GM12878 (cell line): ENCODE results near the gene RAPH1. TPM values are rescaled to one million over a fixed set of nuclear protein-coding genes. Genes with fewer than 3 reads are reported as not detected.

Experiments used
- ATAC-seq: fragments of 200-7000 bp; cut with Tn5 transposase; 3 replicates; pipeline ENCODE4 v1.9.1; 2020; ENCODE audit warnings: mild to moderate bottlenecking, moderate library complexity
- BruUV-seq: library from RNA; stranded (reverse); fragments of 400-500 nt; replicated peaks from 2 replicates; lab custom pipeline; 2021; lab: Mats Ljungman, UMichigan
- CTCF ChIA-PET: fragments of 300-600 bp; sonication (Branson Sonifier 250); formaldehyde crosslinking; extraction: SDS; loops from one replicate; lab custom pipeline; 2021; ENCODE audit warnings: inconsistent platforms; lab: Yijun Ruan, JAX
- POLR2A ChIA-PET: fragments of 350-600 bp; formaldehyde crosslinking; extraction: SDS; loops from one replicate; lab custom pipeline; 2021; ENCODE audit warnings: inconsistent platforms; lab: Charles Lee
- RAD21 ChIA-PET: fragments of 300-600 bp; sonication (Branson Sonifier 250); formaldehyde crosslinking; loops from one replicate; lab custom pipeline; 2023; ENCODE audit warnings: antibody characterized with exemption; ENCODE audit not compliant: unreplicated experiment; lab: Charles Lee
- SMC1A ChIA-PET: fragments of 300-600 bp; sonication (Branson Sonifier 250); formaldehyde crosslinking; loops from one replicate; lab custom pipeline; 2023; ENCODE audit not compliant: unreplicated experiment, uncharacterized antibody; lab: Charles Lee
- DNase-seq: peaks from one replicate; pipeline ENCODE4 v3.0.0-alpha.2; 2011; ENCODE audit warnings: low read depth, low spot score
- FAIRE-seq: peaks from 3 replicates; lab custom pipeline; 2011; peaks lifted over from hg19 to GRCh38; lab: Jason Lieb, UNC
- H2AFZ ChIP-seq: 2 replicates; pipeline ENCODE4 v1.6.0; 2011; ENCODE audit warnings: low read depth, low read length, control low read depth; ENCODE audit not compliant: control insufficient read depth
- H3K27ac ChIP-seq: 2 replicates; pipeline ENCODE4 v1.5.1; 2011; ENCODE audit warnings: control low read depth; ENCODE audit not compliant: control insufficient read depth, insufficient read depth
- H3K27me3 ChIP-seq, 2 experiments: replicated peaks in 1 of 2; 2 replicates each; pipeline versions ENCODE4 v1.6.0 to v1.6.1; 2011; ENCODE audit warnings: low read length in 1 of 2; ENCODE audit not compliant: control insufficient read depth in 2 of 2, insufficient read depth in 2 of 2
- H3K36me3 ChIP-seq, 2 experiments: 2 replicates each; pipeline ENCODE4 v1.5.1; 2011; ENCODE audit warnings: low read length in 1 of 2; ENCODE audit not compliant: control insufficient read depth in 2 of 2, insufficient read depth in 2 of 2
- H3K4me1 ChIP-seq: 2 replicates; pipeline ENCODE4 v1.6.1; 2011; ENCODE audit warnings: mild to moderate bottlenecking, low read length, moderate library complexity, mixed read lengths; ENCODE audit not compliant: control insufficient read depth, insufficient read depth
- H3K4me2 ChIP-seq: 2 replicates; pipeline ENCODE4 v1.6.0; 2011; ENCODE audit warnings: control low read depth; ENCODE audit not compliant: control insufficient read depth, insufficient read depth
- H3K4me3 ChIP-seq: fragments of 200-600 bp; sonication (generic); 2 replicates; pipeline ENCODE4 v1.5.1; 2016
- H3K79me2 ChIP-seq: 2 replicates; pipeline ENCODE4 v1.6.0; 2011; ENCODE audit warnings: low read length; ENCODE audit not compliant: control insufficient read depth, insufficient read depth
- H3K9ac ChIP-seq: 2 replicates; pipeline ENCODE4 v1.8.0; 2011; ENCODE audit warnings: low read length, control low read depth, mixed read lengths; ENCODE audit not compliant: control insufficient read depth, insufficient read depth
- H3K9me3 ChIP-seq: replicated peaks from 3 replicates; pipeline ENCODE4 v1.5.1; 2011; ENCODE audit warnings: mild to moderate bottlenecking, low read length; ENCODE audit not compliant: control insufficient read depth, insufficient read depth
- H4K20me1 ChIP-seq: 2 replicates; pipeline ENCODE4 v1.6.0; 2011; ENCODE audit not compliant: control insufficient read depth, insufficient read depth
- CREM ChIP-seq: IDR thresholded peaks from 2 replicates; pipeline ENCODE4 v1.6.1; 2014; ENCODE audit warnings: antibody characterized with exemption, low read depth
- EP300 ChIP-seq, 2 experiments: fragments of 150-350 bp in 1 of 2; IDR thresholded peaks; 2 replicates each; pipeline ENCODE4 v1.6.1; 2011 to 2012; ENCODE audit warnings: low read depth in 2 of 2, low read length in 2 of 2, borderline replicate concordance in 1 of 2, improper control_type of control experiment in 1 of 2, inconsistent platforms in 1 of 2; ENCODE audit not compliant: control insufficient read depth in 1 of 2
- FOXK2 ChIP-seq: fragments of 450-650 bp; IDR thresholded peaks from 2 replicates; pipeline ENCODE4 v1.6.1; 2017; ENCODE audit warnings: mild to moderate bottlenecking, moderate library complexity
- HDAC2 ChIP-seq: fragments of 200-600 bp; sonication (generic); IDR thresholded peaks from 2 replicates; pipeline ENCODE4 v1.6.1; 2017
- IRF4 ChIP-seq: IDR thresholded peaks from 2 replicates; pipeline ENCODE4 v1.6.1; 2011; ENCODE audit warnings: low read depth, low read length
- JUND ChIP-seq: IDR thresholded peaks from 2 replicates; pipeline ENCODE4 v1.6.1; 2012; ENCODE audit warnings: low read depth, mild to moderate bottlenecking, low read length, improper control_type of control experiment, moderate library complexity
- LARP7 ChIP-seq: fragments of 450-650 bp; IDR thresholded peaks from 2 replicates; pipeline ENCODE4 v1.6.1; 2017; ENCODE audit warnings: mild to moderate bottlenecking
- NBN ChIP-seq: fragments of 450-650 bp; IDR thresholded peaks from 2 replicates; pipeline ENCODE4 v1.6.1; 2016
- PAX8 ChIP-seq: fragments of 450-650 bp; IDR thresholded peaks from 2 replicates; pipeline ENCODE4 v1.6.1; 2017; ENCODE audit warnings: mild to moderate bottlenecking, moderate library complexity
- SIN3A ChIP-seq: IDR thresholded peaks from 2 replicates; pipeline ENCODE4 v1.6.1; 2012; ENCODE audit warnings: low read depth, low read length, improper control_type of control experiment
- SREBF1 ChIP-seq: IDR thresholded peaks from 2 replicates; pipeline ENCODE4 v1.6.1; 2012; ENCODE audit warnings: mild to moderate bottlenecking, low read length
- TARDBP ChIP-seq: IDR thresholded peaks from 2 replicates; pipeline ENCODE4 v1.6.1; 2016; ENCODE audit warnings: borderline replicate concordance
- TCF12 ChIP-seq: IDR thresholded peaks from 2 replicates; pipeline ENCODE4 v1.6.1; 2011; ENCODE audit warnings: low read depth, mild to moderate bottlenecking, low read length
- TCF3 ChIP-seq: IDR thresholded peaks from 2 replicates; pipeline ENCODE4 v1.6.1; 2012; ENCODE audit warnings: low read depth, mild to moderate bottlenecking, low read length, borderline replicate concordance; ENCODE audit not compliant: insufficient read depth
- ZNF207 ChIP-seq: fragments of 450-650 bp; IDR thresholded peaks from 2 replicates; pipeline ENCODE4 v1.6.1; 2014; ENCODE audit warnings: antibody characterized with exemption, mild to moderate bottlenecking, borderline replicate concordance
- WGBS: methylation state at CpG from one replicate; pipeline ENCODE4 v1.1.6; 2016; ENCODE audit warnings: low lambda C conversion rate; ENCODE audit not compliant: insufficient replicate concordance, insufficient coverage; ENCODE audit errors: missing lambda C conversion rate; 5-methylcytosine and 5-hydroxymethylcytosine counted together
- in situ Hi-C: fragments of 300-500 bp; cut with MboI; formaldehyde crosslinking; loops from 9 replicates; pipeline ENCODE4 v1.14.3; 2018; ENCODE audit warnings: mixed read lengths
- intact Hi-C: fragments of 100-400 bp; cut with micrococcal nuclease; formaldehyde crosslinking; loops from one replicate; pipeline ENCODE4 v1.14.2; 2022; ENCODE audit not compliant: unreplicated experiment
- polyA plus RNA-seq, 11 experiments: library from polyadenylated mRNA; depleted of rRNA in 4 of 11; unstranded in 6 of 11; stranded (reverse) in 5 of 11; fragments of >200 nt; fragmentation: Nextera tagmentation in 4 of 11; fragmentation: Illumina TruSeq in 1 of 11; extraction: Ambion mirVana in 4 of 11; extraction: Trizol in 1 of 11; gene quantifications; 1 replicate in 1 of 11; 2 replicates in 10 of 11; pipeline versions ENCODE4 v1.2.1 to v1.2.3, GENCODE V29; 2011 to 2016; ENCODE audit warnings: inconsistent platforms in 2 of 11, missing spikeins in 2 of 11, low read depth in 1 of 11
- total RNA-seq, 4 experiments: library from RNA; depleted of rRNA in 3 of 4; stranded (reverse); fragments of >200 nt in 3 of 4; fragmentation: Illumina TruSeq in 1 of 4; extraction: Trizol in 1 of 4; gene quantifications; 2 replicates each; pipeline versions ENCODE4 v1.2.1 to v1.2.3, GENCODE V29; 2013 to 2021
- TF ChIP-seq, protein P1 (sequence below): IDR thresholded peaks from 2 replicates; pipeline ENCODE4 v1.6.1; 2012; ENCODE audit warnings: low read depth, low read length, improper control_type of control experiment
- TF ChIP-seq, protein P2 (sequence below): fragments of 450-650 bp; IDR thresholded peaks from 2 replicates; pipeline ENCODE4 v1.6.1; 2017; ENCODE audit warnings: low read depth, mild to moderate bottlenecking, moderate library complexity

RAPH1 gene
- total and polyA plus RNA-seq, 10 of the 15 experiments (the other 5 are each of a cell fraction or from before 2014, with no cell fraction given): 0.09 to 0.90 (median 0.21) TPM; not detected in 7

DNA sequence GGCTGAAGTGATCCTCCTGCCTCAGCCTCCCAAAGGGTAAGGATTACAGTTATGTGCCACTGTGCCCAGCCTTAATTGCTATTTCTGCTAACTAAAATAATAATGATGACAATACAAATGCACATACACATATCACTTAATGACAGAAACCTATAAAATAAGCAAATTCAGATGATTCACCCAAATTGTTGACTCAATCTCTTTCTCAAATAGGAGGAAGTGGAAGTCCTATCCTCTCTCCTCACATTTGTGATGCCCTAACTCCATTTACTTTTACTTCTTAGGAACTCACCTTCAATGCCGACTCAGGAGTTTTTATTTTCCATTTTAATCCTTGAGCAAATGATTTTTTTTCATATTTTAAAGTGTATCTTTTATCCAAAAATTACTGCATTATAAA lies 24.5 kb upstream of the RAPH1 start (continued):
- TF ChIP-seq TCF3: no peak

DNA sequence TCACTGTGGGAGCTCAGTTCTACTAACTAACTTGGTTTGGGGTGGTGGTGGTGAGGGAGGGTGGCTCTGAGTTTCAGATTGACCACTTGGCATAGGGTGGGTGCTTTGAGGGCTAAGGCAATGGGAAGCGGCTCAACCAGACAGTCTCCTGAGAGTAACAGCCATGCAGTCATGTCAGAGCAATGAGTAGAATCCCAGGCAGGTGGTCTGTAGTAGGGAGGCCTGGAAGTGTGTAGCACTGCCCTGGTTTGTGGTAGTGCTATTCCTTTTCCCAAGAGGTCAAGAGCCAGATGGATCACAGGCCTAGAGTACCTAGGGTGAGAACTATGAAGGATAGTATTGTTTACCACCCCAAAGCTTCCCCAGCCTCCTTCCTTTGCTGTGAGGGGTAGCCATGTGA lies 18.7 kb upstream of the RAPH1 start:
- H3K27ac ChIP-seq: no peak overlapping the region
- POLR2A ChIA-PET: interaction anchor here (0.5 to 0.9 kb wide), 2 partner anchors 35 to 460 kb away, joined by 3 to 8 read pairs; no protein-coding TSS in a partner anchor
- no peak overlapping the region for H3K9ac ChIP-seq
- no peaks in the 10 kb centered on the region for H3K79me2 ChIP-seq
- DNase-seq (no peak), FAIRE-seq (no peak), ATAC-seq (no peak)
- H3K4me2 ChIP-seq: no peak overlapping the region
- 100% methylated on average over 1 of the region's 1 CpG for WGBS
- in situ Hi-C loops: no loop called here
- no peaks in the 10 kb centered on the region for H3K4me1 ChIP-seq
- TF ChIP-seq SIN3A: no peak
- no peak for TF ChIP-seq JUND
- no peak for TF ChIP-seq CREM
- TF ChIP-seq SREBF1: no peak
- TF ChIP-seq, protein P1, sequence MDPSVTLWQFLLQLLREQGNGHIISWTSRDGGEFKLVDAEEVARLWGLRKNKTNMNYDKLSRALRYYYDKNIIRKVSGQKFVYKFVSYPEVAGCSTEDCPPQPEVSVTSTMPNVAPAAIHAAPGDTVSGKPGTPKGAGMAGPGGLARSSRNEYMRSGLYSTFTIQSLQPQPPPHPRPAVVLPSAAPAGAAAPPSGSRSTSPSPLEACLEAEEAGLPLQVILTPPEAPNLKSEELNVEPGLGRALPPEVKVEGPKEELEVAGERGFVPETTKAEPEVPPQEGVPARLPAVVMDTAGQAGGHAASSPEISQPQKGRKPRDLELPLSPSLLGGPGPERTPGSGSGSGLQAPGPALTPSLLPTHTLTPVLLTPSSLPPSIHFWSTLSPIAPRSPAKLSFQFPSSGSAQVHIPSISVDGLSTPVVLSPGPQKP: no peak
- TF ChIP-seq TARDBP: no peak
- TF ChIP-seq FOXK2: no peak
- TF ChIP-seq PAX8: no peak
- no peak for TF ChIP-seq EP300 (IDR thresholded peaks at IDR 0.05; ENCODE audit: borderline replicate concordance in 1 of 2, control insufficient read depth in 1 of 2, low read depth in 2 of 2, low read length in 2 of 2)
- TF ChIP-seq HDAC2: no peak
- TF ChIP-seq, protein P2, sequence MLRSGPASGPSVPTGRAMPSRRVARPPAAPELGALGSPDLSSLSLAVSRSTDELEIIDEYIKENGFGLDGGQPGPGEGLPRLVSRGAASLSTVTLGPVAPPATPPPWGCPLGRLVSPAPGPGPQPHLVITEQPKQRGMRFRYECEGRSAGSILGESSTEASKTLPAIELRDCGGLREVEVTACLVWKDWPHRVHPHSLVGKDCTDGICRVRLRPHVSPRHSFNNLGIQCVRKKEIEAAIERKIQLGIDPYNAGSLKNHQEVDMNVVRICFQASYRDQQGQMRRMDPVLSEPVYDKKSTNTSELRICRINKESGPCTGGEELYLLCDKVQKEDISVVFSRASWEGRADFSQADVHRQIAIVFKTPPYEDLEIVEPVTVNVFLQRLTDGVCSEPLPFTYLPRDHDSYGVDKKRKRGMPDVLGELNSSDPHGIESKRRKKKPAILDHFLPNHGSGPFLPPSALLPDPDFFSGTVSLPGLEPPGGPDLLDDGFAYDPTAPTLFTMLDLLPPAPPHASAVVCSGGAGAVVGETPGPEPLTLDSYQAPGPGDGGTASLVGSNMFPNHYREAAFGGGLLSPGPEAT: no peak
- TF ChIP-seq NBN: no peak
- TF ChIP-seq LARP7: no peak
- TF ChIP-seq ZNF207: no peak
- no peak for TF ChIP-seq IRF4
- no peak for TF ChIP-seq TCF12
- CTCF ChIA-PET: no interaction called here
- BruUV-seq: no TSS peak
- H4K20me1 ChIP-seq: no peaks in the 10 kb centered on the region
- intact Hi-C loops: no loop called here
- RAD21 ChIA-PET: no interaction called here
- no peaks in the 10 kb centered on the region for H3K27me3 ChIP-seq
- H3K9me3 ChIP-seq: no peaks in the 10 kb centered on the region
- SMC1A ChIA-PET: interaction anchor here (0.7 kb wide), 1 partner anchor 20 kb away, joined by 3 read pairs; no protein-coding TSS in a partner anchor
- H3K4me3 ChIP-seq: no peak overlapping the region
- H2AFZ ChIP-seq: no peak overlapping the region
- no peaks in the 10 kb centered on the region for H3K36me3 ChIP-seq
